Measurements from ENCODE around the gene SUFU.

DNA sequence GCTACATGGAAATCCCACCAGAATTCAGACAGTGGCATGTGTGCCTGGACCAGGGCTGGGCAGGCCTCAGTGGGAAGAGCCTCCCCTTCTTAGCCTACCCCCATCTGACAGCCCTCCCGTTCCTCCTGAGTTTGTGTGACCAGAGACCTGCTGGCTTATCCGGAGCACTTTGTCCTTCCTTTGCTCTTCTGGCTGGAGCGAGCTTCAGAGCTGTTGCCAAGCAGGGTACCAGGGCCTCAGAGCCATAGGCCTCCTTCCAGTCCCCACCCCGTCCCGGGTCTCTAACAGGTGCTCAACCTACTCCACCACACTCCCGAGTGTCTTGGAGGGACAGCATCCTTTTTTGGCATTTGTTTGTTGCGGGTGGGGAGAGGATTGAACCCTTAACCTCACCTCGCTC is 114.0 kb downstream of the SUFU start:
- TF ChIP-seq, protein P1, sequence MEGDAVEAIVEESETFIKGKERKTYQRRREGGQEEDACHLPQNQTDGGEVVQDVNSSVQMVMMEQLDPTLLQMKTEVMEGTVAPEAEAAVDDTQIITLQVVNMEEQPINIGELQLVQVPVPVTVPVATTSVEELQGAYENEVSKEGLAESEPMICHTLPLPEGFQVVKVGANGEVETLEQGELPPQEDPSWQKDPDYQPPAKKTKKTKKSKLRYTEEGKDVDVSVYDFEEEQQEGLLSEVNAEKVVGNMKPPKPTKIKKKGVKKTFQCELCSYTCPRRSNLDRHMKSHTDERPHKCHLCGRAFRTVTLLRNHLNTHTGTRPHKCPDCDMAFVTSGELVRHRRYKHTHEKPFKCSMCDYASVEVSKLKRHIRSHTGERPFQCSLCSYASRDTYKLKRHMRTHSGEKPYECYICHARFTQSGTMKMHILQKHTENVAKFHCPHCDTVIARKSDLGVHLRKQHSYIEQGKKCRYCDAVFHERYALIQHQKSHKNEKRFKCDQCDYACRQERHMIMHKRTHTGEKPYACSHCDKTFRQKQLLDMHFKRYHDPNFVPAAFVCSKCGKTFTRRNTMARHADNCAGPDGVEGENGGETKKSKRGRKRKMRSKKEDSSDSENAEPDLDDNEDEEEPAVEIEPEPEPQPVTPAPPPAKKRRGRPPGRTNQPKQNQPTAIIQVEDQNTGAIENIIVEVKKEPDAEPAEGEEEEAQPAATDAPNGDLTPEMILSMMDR (IDR thresholded peaks at IDR 0.05): no peak
- no peak for TF ChIP-seq POLR2A (IDR thresholded peaks at IDR 0.05)
- no peak for TF ChIP-seq EP300 (IDR thresholded peaks at IDR 0.05)
- TF ChIP-seq POLR2AphosphoS5 (IDR thresholded peaks at IDR 0.05): no peak

Measured in sigmoid colon (tissue), 4 donors.